NCI-H2196 (cell line): Measurements from ENCODE around the gene MRPL49.
"Not testable (repeated sequence)": the region's sequence is repeated elsewhere in the genome, so short reads cannot be mapped to it uniquely, and the experiment has no call there.

ENCODE experiments used
- DNase-seq: peaks from one replicate; lab custom pipeline; 2025; ENCODE audit not compliant: unreplicated experiment; lab: John Stamatoyannopoulos, UW

MRPL49 gene

GRCh38 chr11:65117206-65118096, 4.7 kb upstream of the MRPL49 start, which contains the start of gene ZNHIT2:
Gene ZNHIT2 (minus strand): TSS chr11:65117701. CDS start chr11:65117653, 48 bp downstream.
- DNase-seq = peak; percentile 99

GRCh38 chr11:65118097-65118837, 3.9 kb upstream of the MRPL49 start:
- no peak for DNase-seq

GRCh38 chr11:65118891-65119669, 3.0 kb upstream of the MRPL49 start:
- DNase-seq = not testable (repeated sequence)

DNA sequence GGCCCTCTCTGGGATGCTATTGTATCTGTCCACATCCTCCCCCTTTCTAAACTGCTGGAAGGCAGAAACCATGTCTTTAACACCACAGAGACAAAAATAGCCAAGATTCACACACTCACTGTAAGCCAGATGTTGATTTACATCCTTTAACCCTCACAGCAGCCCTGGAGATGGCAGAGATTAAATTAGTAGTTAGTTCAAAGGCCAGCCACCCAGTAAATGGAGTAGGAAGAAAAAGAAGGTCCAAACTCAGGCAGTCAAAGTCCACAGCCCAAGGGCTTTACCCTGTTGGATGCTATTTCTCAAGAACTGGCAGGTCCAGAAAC, 2.5 kb upstream of the MRPL49 start:
- DNase-seq = no peak

DNA sequence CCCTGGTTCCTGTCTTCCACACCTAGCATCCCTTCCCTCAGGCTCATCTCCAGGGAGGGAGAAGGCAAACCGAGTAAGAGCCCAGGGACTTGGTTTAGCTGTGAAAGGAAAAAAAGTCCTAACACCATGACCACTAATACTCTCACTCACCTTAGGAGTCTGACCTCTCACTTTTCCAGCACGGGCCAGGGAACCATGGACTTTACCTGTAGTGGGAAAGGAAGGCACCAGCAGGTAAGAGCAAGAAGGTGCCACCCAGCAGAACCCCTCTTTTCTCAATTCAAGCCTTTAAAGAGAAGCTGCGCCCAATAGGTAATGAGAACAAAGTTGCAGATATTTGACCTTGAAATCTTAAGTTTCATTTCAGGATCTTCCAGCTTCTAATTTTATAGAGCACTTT, 1.3 kb upstream of the MRPL49 start:
- no peak for DNase-seq

DNA sequence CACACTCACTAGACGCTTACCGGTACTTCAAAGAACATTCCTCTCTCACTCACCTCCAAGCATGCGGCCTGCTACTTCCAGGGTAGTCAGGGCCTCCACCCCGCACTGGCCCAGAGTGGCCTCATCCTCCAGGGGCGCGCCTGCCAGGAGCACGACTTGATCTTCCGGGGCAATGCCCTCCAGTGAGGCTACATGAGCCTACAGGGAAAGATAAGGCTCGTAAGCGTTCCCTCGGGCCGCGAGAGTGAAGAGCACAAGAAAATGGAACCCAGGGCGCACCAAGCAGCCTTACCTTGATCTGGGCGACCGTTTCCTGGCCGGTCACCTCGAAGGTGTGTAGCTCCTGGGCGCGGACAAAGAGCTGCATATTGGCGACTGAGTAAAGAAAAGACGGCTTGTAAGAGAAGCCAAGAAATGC, 665 bp upstream of the MRPL49 start:
- DNase-seq = no peak

DNA sequence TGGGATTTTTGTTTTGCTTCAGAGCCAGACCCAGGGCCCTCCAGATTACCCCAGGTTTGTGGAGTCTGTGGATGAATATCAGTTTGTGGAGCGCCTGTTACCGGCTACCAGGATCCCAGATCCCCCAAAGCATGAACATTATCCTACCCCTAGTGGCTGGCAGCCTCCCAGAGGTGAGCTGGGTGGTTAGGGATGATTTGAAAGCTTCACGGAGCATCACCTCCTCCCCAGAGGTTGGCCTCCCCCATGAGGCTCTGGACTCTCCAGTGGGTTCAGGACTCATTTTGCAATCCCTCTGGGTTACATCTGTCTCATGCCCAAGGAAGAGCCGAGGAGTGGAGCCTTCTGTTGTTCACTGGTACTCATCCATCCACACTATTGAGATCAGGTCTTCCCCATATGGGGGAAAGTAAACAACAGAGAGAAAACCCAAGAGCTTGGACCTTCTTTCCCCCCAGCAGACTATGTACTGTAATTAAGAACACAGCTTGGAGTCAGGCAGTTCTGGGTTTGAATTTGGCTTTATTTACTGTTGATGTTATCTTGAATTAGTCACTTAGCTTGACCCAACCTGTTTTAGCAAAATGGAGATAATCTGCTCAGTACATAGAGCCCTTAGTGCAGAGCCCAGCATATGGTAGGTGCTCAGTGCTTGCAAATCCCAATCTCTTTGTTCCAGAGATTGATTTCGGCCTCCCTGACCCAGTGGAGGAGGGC, 2.5 kb downstream of the MRPL49 start:
- no peak for DNase-seq

DNA sequence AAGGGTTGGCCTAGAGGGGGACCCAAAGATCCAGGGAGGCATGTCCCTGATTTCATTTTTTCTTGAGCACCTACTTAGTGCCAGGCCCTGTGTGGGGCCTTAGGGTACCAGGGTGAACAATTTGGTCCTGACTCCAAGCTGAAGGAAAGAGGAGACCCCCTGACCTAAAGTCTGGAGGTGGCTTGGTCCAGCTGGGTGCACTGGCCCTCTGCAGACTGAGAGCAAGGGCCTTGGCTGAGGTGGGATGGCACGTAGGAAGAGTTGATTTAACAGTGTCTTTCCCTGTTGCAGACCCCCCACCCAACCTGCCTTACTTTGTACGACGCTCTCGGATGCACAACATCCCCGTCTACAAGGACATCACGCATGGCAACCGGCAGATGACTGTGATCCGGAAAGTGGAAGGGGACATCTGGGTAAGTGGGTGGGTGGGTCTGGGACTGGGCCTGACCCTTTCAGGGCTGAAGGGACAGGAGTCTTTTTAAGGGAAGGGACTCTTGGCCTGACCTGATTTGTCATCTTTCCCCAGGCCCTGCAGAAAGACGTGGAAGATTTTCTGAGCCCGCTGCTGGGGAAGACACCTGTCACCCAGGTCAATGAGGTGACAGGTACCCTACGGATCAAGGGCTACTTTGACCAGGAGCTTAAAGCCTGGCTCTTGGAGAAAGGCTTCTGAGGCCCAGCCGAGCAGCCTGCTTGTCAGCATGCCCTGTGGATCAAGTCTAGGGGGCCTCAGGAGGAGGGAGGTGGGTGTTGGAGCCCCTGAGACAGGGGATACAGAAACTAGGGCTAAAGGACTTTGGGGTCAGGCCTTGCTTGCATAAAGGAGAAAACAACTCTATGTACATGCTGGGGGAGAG, 3.3 kb downstream of the MRPL49 start:
- DNase-seq = no peak

DNA sequence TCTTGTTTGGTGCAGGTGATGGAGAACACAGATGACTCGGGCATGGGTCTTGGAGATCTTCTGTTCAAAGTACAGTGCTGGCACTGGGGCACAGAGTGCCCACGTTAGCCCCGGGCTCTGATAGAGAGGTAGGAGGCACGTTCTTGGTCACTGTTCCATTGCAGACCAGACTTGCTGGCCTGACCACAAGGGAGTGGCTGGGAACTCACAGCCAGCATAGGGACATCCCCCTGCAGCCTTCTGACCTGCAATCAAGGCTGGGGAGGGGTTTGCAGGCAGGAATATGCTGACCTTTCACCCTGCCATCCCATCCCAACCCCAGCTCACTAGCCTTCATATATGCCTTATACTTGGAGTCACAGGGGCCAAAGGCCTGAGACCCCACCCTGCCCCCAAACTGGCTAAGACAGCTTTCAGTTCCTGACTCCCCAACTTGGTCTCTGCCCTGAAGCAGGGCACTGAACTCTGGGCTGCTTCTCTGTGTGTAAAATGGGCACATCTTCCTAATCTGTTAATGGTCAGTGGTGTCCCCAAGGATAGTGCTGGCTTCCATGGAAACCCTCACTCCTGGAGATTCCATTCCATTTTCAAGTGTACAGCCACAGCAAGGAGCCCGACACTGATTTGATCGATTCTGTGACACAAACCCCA, 4.6 kb downstream of the MRPL49 start:
- DNase-seq = no peak

GRCh38 chr11:65127473-65128181, 5.5 kb downstream of the MRPL49 start:
- DNase-seq = no peak

GRCh38 chr11:65128182-65129145, 6.3 kb downstream of the MRPL49 start:
- DNase-seq = no peak

- no peak for DNase-seq
Measured at GRCh38 chr11:65129649-65130441, 7.7 kb downstream of the MRPL49 start.

DNA sequence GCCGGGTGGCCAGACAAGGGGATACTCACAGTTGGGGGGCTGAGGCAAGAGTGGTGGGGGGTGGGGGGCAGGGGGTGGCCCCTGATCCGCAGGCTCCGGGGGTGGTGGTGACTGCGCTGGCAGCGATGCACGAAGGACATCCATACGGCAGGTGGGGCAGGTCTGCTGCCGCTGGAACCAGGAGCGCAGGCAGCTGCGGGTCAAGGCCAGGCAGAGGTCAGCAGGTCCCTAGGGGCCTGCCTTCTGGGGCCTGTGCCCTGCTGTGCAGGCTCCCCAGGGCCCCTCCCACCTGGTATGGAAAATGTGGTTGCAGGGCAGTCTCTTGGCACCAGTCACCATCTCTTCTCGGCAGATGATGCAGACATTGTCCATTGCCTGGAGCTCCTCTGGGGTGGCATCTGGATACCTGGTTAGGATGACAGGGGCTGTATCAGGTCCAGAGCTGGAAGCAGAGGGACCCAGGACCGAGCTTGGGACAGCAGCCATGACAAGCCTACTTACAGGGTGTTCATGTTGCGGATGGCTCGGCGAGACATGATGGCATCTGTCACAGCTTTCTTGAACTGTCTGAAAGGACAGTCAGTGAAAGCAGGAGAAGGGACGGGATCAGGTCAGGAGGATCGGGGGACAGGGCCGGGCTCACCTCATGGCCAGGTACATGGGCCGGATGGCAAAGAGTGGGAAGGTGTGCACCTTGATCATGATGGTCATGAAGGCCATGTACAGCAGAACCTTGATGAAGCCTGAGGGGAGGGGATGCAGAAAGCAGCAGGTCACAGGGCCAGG, 8.7 kb downstream of the MRPL49 start:
- no peak for DNase-seq

DNA sequence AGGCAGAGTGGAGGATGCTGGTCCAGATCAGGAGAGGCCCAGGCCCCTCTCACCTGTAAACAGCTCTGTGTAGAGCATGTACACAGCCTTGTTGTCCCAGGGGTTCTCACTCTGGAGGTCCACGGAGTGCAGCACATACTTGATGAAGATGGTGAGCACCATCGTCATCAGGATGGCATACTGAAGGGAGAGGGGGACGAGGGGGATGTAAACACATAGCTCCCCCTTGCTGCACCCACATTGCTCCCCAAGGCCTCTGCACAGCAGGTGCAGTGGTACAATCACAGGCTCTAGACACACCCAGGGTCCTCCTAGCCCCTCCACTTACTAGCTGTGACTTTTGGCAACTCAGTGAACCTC, 9.3 kb downstream of the MRPL49 start:
- DNase-seq = no peak

DNA sequence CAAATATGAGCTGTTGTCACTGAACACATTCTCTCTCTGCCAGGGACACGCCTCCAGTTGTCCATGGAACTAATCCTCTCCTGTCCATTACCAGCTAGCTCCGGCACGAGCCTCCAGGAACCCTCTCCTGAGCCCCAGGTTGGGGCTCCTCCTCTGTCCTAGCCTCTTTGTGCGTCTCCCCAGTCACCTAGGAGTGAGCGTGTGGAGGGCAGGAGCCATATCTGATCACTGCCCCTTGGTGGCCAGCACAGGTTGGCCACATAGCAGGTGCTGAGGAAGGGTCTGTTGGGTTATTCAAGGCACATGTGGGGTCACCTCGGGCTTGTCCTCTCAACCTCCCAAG, 9.7 kb downstream of the MRPL49 start:
- no peak for DNase-seq

GRCh38 chr11:65132238-65132987, 10.3 kb downstream of the MRPL49 start:
- DNase-seq = no peak
